Breast epithelium (tissue), 3 donors: ENCODE results near the gene UBTD1.

Source experiments
- CTCF ChIP-seq, 3 donors: fragments of 450-650 bp; IDR thresholded peaks; one replicate each; pipeline ENCODE4 v1.5.1; 2016 to 2017; ENCODE audit warnings: antibody characterized with exemption in 3 of 3, mild to moderate bottlenecking in 3 of 3, moderate library complexity in 3 of 3
- POLR2A ChIP-seq: fragments of 450-650 bp; IDR thresholded peaks from one replicate; pipeline ENCODE4 v1.6.1; 2016; ENCODE audit warnings: antibody characterized with exemption, mild to moderate bottlenecking, moderate library complexity
- POLR2AphosphoS5 ChIP-seq, 3 donors: sonication (generic); formaldehyde crosslinking; IDR thresholded peaks; one replicate each; pipeline ENCODE4 v1.6.1; 2017; ENCODE audit warnings: antibody characterized with exemption in 3 of 3

DNA sequence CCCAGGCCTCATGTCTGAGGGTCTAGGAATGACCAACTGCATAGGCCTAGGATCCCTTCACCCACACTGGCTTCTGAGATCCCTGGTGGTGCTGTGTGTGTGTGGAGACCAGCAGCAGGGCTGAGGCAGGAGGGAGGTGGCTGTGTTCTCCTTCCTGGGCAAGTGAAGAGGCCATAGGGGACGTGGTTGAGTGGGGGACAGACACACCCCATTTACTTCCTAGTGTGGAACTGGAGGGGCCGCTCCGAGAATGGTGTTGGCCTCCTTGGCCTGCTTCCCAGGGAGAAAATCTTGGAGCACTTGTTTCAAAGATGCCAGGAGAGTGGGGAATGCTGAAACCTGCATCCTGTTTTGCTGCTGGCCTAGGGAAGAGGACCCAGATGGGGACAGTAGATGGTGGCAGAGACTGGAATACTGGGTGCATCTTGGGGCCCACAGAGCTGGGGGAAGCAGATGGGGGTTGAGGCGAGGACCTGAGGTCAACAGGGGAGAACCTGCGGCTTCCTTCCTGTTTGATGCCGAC lies 19.1 kb downstream of the UBTD1 start:
- TF ChIP-seq CTCF (IDR thresholded peaks at IDR 0.05) (no peak), POLR2A (no peak), POLR2AphosphoS5 (IDR thresholded peaks at IDR 0.05) (no peak)
